Measurements from ENCODE around the gene RGCC.

- no peak for TF ChIP-seq EZH2 (IDR thresholded peaks at IDR 0.05)
- TF ChIP-seq POLR2AphosphoS5 (IDR thresholded peaks at IDR 0.05; ENCODE audit: borderline replicate concordance, low read depth, low read length): no peak
- no peak for TF ChIP-seq FOXP2 (optimal IDR thresholded peaks at IDR 0.05; ENCODE audit: control extremely low read depth, extremely low read length, insufficient read depth)
Observed at GRCh38 chr13:41408121-41408520, 49.2 kb upstream of the RGCC start.

All from SK-N-MC (cell line).